ENCODE data around the gene CD200R1.

DNA sequence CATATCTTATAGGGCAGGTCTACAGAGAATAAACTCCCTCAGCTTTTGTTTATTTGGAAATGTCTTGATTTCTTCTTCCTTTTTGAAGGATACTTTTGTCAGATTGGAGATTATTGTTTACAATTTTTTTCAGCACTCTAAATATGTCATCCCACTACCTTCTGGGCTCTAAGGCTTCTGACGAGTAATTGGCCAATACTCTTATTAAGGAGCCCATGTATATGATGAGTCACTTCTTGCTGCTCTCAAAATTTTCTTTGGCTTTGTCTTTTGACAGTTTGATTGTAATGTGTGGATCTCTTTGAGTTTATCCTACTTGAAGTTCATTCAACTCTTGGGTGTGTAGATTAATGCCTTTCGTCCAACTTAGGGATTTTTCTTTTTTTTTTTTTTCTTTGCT is 99.3 kb downstream of the CD200R1 start:
- TF ChIP-seq POLR2A (IDR thresholded peaks at IDR 0.05; ENCODE audit: control extremely low read depth in 1 of 2, low read depth in 2 of 2, low read length in 2 of 2) (no peak), SIN3A (conservative IDR thresholded peaks at IDR 0.05 in 1 of 2, IDR thresholded peaks at IDR 0.05 in 1 of 2; ENCODE audit: low read depth in 1 of 2, low read length in 2 of 2) (no peak), CREB1 (IDR thresholded peaks at IDR 0.05) (no peak), PHF8 (conservative IDR thresholded peaks at IDR 0.05; ENCODE audit: low read depth, low read length) (no peak), SRF (IDR thresholded peaks at IDR 0.05; ENCODE audit: low read depth, low read length) (no peak), RAD21 (IDR thresholded peaks at IDR 0.05 in 1 of 2, conservative IDR thresholded peaks at IDR 0.05 in 1 of 2; ENCODE audit: low read depth in 2 of 2, low read length in 2 of 2) (no peak), EGR1 (IDR thresholded peaks at IDR 0.05; ENCODE audit: borderline replicate concordance, low read depth, low read length) (no peak), RFX5 (IDR thresholded peaks at IDR 0.05; ENCODE audit: borderline replicate concordance, low read depth, low read length) (no peak)
- TF ChIP-seq, protein P1, sequence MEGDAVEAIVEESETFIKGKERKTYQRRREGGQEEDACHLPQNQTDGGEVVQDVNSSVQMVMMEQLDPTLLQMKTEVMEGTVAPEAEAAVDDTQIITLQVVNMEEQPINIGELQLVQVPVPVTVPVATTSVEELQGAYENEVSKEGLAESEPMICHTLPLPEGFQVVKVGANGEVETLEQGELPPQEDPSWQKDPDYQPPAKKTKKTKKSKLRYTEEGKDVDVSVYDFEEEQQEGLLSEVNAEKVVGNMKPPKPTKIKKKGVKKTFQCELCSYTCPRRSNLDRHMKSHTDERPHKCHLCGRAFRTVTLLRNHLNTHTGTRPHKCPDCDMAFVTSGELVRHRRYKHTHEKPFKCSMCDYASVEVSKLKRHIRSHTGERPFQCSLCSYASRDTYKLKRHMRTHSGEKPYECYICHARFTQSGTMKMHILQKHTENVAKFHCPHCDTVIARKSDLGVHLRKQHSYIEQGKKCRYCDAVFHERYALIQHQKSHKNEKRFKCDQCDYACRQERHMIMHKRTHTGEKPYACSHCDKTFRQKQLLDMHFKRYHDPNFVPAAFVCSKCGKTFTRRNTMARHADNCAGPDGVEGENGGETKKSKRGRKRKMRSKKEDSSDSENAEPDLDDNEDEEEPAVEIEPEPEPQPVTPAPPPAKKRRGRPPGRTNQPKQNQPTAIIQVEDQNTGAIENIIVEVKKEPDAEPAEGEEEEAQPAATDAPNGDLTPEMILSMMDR (IDR thresholded peaks at IDR 0.05; ENCODE audit: control extremely low read depth in 1 of 3, insufficient read depth in 1 of 3, low read depth in 1 of 3, low read length in 3 of 3), result no peak
- TF ChIP-seq, protein P2, sequence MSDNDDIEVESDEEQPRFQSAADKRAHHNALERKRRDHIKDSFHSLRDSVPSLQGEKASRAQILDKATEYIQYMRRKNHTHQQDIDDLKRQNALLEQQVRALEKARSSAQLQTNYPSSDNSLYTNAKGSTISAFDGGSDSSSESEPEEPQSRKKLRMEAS (IDR thresholded peaks at IDR 0.05), result no peak
